ES-I3 (cell line): ENCODE measurements around the gene CHN1.

Experiments
- H3K36me3 ChIP-seq: 2 replicates; pipeline ENCODE4 v1.6.1; 2013; ENCODE audit warnings: mild to moderate bottlenecking, low read length, control low read depth, moderate library complexity; ENCODE audit not compliant: insufficient read depth
- H3K4me1 ChIP-seq: 2 replicates; pipeline ENCODE4 v1.6.1; 2013; ENCODE audit warnings: mild to moderate bottlenecking, control low read depth, low read length; ENCODE audit not compliant: insufficient read depth
- H3K9ac ChIP-seq: 2 replicates; pipeline ENCODE4 v1.6.1; 2013; ENCODE audit warnings: low read depth, mild to moderate bottlenecking, low read length, moderate library complexity
- H3K9me3 ChIP-seq: 2 replicates; pipeline ENCODE4 v1.6.1; 2013; ENCODE audit warnings: mild to moderate bottlenecking, low read length, moderate library complexity; ENCODE audit not compliant: control insufficient read depth, insufficient read depth

The CHN1 gene

GRCh38 chr2:174952607-174953006 is 52.6 kb downstream of the CHN1 start:
- Histone ChIP-seq H3K4me1 (no peaks in the 10 kb centered on the region), H3K36me3 (no peaks in the 10 kb centered on the region), H3K9me3 (no peaks in the 10 kb centered on the region), H3K9ac (no peak overlapping the region)

- no peaks in the 10 kb centered on the region for H3K9me3 ChIP-seq
- H3K4me1 ChIP-seq: no peaks in the 10 kb centered on the region
- H3K36me3 ChIP-seq: no peaks in the 10 kb centered on the region
- H3K9ac ChIP-seq: no peak overlapping the region
Observed at GRCh38 chr2:174951745-174952144, 53.4 kb downstream of the CHN1 start.

- Histone ChIP-seq H3K36me3 (no peaks in the 10 kb centered on the region), H3K9me3 (no peaks in the 10 kb centered on the region), H3K9ac (no peak overlapping the region), H3K4me1 (no peaks in the 10 kb centered on the region)
Observed at GRCh38 chr2:174949988-174950687, 55.0 kb downstream of the CHN1 start.

GRCh38 chr2:174945601-174946260 is 59.5 kb downstream of the CHN1 start:
- Histone ChIP-seq H3K9me3 (no peaks in the 10 kb centered on the region), H3K9ac (no peak overlapping the region), H3K36me3 (no peaks in the 10 kb centered on the region), H3K4me1 (no peaks in the 10 kb centered on the region)

- no peak overlapping the region for H3K9ac ChIP-seq
- H3K9me3 ChIP-seq: peaks cover 10% of the 10 kb centered on the region; the same call in 1 of the 2 replicates
- peaks cover 7% of the 10 kb centered on the region; the same call in 1 of the 2 replicates for H3K36me3 ChIP-seq
- H3K4me1 ChIP-seq: no peaks in the 10 kb centered on the region
Observed at GRCh38 chr2:174939046-174939445, 66.1 kb downstream of the CHN1 start.

- Histone ChIP-seq H3K9me3 (peaks cover 21% of the 10 kb centered on the region), H3K36me3 (peaks cover 15% of the 10 kb centered on the region; the same call in 1 of the 2 replicates), H3K9ac (no peak overlapping the region), H3K4me1 (no peaks in the 10 kb centered on the region)
Observed at GRCh38 chr2:174931724-174932123, 73.5 kb downstream of the CHN1 start.

- Histone ChIP-seq H3K4me1 (peaks cover 11% of the 10 kb centered on the region), H3K9me3 (peaks cover 19% of the 10 kb centered on the region), H3K9ac (no peak overlapping the region), H3K36me3 (peaks cover 11% of the 10 kb centered on the region; the same call in 1 of the 2 replicates)
Observed at GRCh38 chr2:174929786-174930185, 75.4 kb downstream of the CHN1 start.

GRCh38 chr2:174925046-174925784 is 80.0 kb downstream of the CHN1 start:
- Histone ChIP-seq H3K9ac (no peak overlapping the region; the same call in 1 of the 2 replicates), H3K36me3 (no peaks in the 10 kb centered on the region), H3K9me3 (peaks cover 8% of the 10 kb centered on the region; the same call in 1 of the 2 replicates), H3K4me1 (peaks cover 14% of the 10 kb centered on the region)

- no peaks in the 10 kb centered on the region for H3K36me3 ChIP-seq
- peaks cover 8% of the 10 kb centered on the region; the same call in 1 of the 2 replicates for H3K9me3 ChIP-seq
- peaks cover 17% of the 10 kb centered on the region for H3K4me1 ChIP-seq
- no peak overlapping the region for H3K9ac ChIP-seq
Observed at GRCh38 chr2:174924061-174924693, 81.0 kb downstream of the CHN1 start.

GRCh38 chr2:174919947-174920595 is 85.1 kb downstream of the CHN1 start:
- no peaks in the 10 kb centered on the region for H3K36me3 ChIP-seq
- H3K9ac ChIP-seq: no peak overlapping the region
- H3K9me3 ChIP-seq: peaks cover 8% of the 10 kb centered on the region; the same call in 1 of the 2 replicates
- H3K4me1 ChIP-seq: peaks cover 26% of the 10 kb centered on the region

GRCh38 chr2:174918886-174919526 is 86.2 kb downstream of the CHN1 start:
- H3K9me3 ChIP-seq: peaks cover 8% of the 10 kb centered on the region; the same call in 1 of the 2 replicates
- no peaks in the 10 kb centered on the region for H3K36me3 ChIP-seq
- H3K4me1 ChIP-seq: peaks cover 25% of the 10 kb centered on the region
- no peak overlapping the region for H3K9ac ChIP-seq

GRCh38 chr2:174916270-174916930 is 88.8 kb downstream of the CHN1 start:
- Histone ChIP-seq H3K9me3 (peaks cover 3% of the 10 kb centered on the region; the same call in 1 of the 2 replicates), H3K4me1 (peaks cover 27% of the 10 kb centered on the region)

More at GRCh38 chr2:174916270-174916930, 88.8 kb downstream of the CHN1 start:
- Histone ChIP-seq H3K36me3 (no peaks in the 10 kb centered on the region), H3K9ac (no peak overlapping the region)
